NOMO-1 treated with DMSO at 0.1 percent for 48 hours (cell line): ENCODE data around the gene LLGL2.

Experiments
- DNase-seq: peaks from one replicate; lab custom pipeline; 2025; ENCODE audit not compliant: unreplicated experiment; lab: John Stamatoyannopoulos, UW

LLGL2 gene

GRCh38 chr17:75492555-75493168 lies 32.8 kb upstream of the LLGL2 start:
- no peak for DNase-seq

- DNase-seq: no peak
Measured at GRCh38 chr17:75493476-75494129, 31.9 kb upstream of the LLGL2 start.

GRCh38 chr17:75494326-75494877 lies 31.1 kb upstream of the LLGL2 start:
- DNase-seq: no peak

GRCh38 chr17:75496005-75496404 lies 29.5 kb upstream of the LLGL2 start:
- DNase-seq: no peak

- DNase-seq: no peak
Measured at GRCh38 chr17:75498039-75498725, 27.3 kb upstream of the LLGL2 start.

GRCh38 chr17:75498726-75499213 lies 26.7 kb upstream of the LLGL2 start:
- DNase-seq: no peak

GRCh38 chr17:75499313-75500022 lies 26.0 kb upstream of the LLGL2 start:
- DNase-seq: no peak

- DNase-seq: no peak
Measured at GRCh38 chr17:75500419-75501216, 24.9 kb upstream of the LLGL2 start.

- DNase-seq: no peak
Measured at GRCh38 chr17:75501378-75502071, 24.0 kb upstream of the LLGL2 start.

GRCh38 chr17:75502072-75502720 lies 23.3 kb upstream of the LLGL2 start:
- DNase-seq: no peak

GRCh38 chr17:75502721-75503329 lies 22.7 kb upstream of the LLGL2 start:
- no peak for DNase-seq

GRCh38 chr17:75503337-75503950 lies 22.1 kb upstream of the LLGL2 start:
- no peak for DNase-seq

GRCh38 chr17:75503976-75504346 lies 21.5 kb upstream of the LLGL2 start:
- DNase-seq: no peak

GRCh38 chr17:75504347-75505151 lies 20.9 kb upstream of the LLGL2 start:
- peak; percentile 57 for DNase-seq

GRCh38 chr17:75505152-75505409 lies 20.4 kb upstream of the LLGL2 start:
- no peak for DNase-seq

- no peak for DNase-seq
Measured at GRCh38 chr17:75505640-75506039, 19.9 kb upstream of the LLGL2 start.

- no peak for DNase-seq
Measured at GRCh38 chr17:75506134-75506533, 19.4 kb upstream of the LLGL2 start.

GRCh38 chr17:75506888-75507287 lies 18.6 kb upstream of the LLGL2 start:
- DNase-seq: no peak
